A549 (cell line): ENCODE measurements around the gene TNRC18. TPM values are rescaled to one million over a fixed set of nuclear protein-coding genes. Genes with fewer than 3 reads are reported as not detected.

Experiments used
- ATAC-seq, 2 experiments: fragments of 200-7000 bp in 1 of 2; fragments of >200 bp in 1 of 2; cut with Nextera tagmentation in 1 of 2; cut with Tn5 transposase in 1 of 2; 3 replicates each; pipeline versions ENCODE4 v1.8.0 to v1.9.1; 2018 to 2020; ENCODE audit warnings: mild to moderate bottlenecking in 1 of 2, moderate library complexity in 1 of 2
- CTCF ChIA-PET: fragments of 300-600 bp; sonication (Branson Sonifier 250); formaldehyde crosslinking; extraction: SDS; loops from one replicate; lab custom pipeline; 2021; ENCODE audit warnings: antibody characterized with exemption, inconsistent platforms; lab: Yijun Ruan, JAX
- POLR2A ChIA-PET: fragments of 350-600 bp; formaldehyde crosslinking; extraction: SDS; loops from one replicate; lab custom pipeline; 2021; ENCODE audit warnings: antibody characterized with exemption, inconsistent platforms; lab: Yijun Ruan, JAX
- DNase-seq, 2 experiments: peaks; one replicate each; pipeline versions ENCODE4 v3.0.0 to v3.0.0-alpha.2; 2011 to 2016; ENCODE audit warnings: low read depth in 1 of 2, low spot score in 1 of 2
- FAIRE-seq: peaks from 2 replicates; lab custom pipeline; 2011; peaks lifted over from hg19 to GRCh38; lab: Jason Lieb, UNC
- H3K27ac ChIP-seq, 2 experiments: fragments of >200 bp; sonication (Bioruptor Twin); formaldehyde crosslinking; 3 replicates each; pipeline ENCODE4 v1.5.1; 2016 to 2017
- H3K4me1 ChIP-seq: fragments of >200 bp; sonication (Bioruptor Twin); formaldehyde crosslinking; 3 replicates; pipeline ENCODE4 v1.6.1; 2016
- H3K4me2 ChIP-seq: fragments of >200 bp; sonication (Bioruptor Twin); formaldehyde crosslinking; 3 replicates; pipeline ENCODE4 v1.6.1; 2016
- H3K4me3 ChIP-seq: fragments of >200 bp; sonication (Bioruptor Twin); formaldehyde crosslinking; 3 replicates; pipeline ENCODE4 v1.5.1; 2016
- H3K9me3 ChIP-seq: fragments of >200 bp; sonication (Bioruptor Twin); formaldehyde crosslinking; 3 replicates; pipeline ENCODE4 v1.6.1; 2016
- BHLHE40 ChIP-seq: IDR thresholded peaks from 2 replicates; pipeline ENCODE4 v1.6.1; 2012; ENCODE audit warnings: low read depth, low read length, inconsistent platforms
- CBX8 ChIP-seq: fragments of 200-600 bp; sonication (generic); IDR thresholded peaks from 2 replicates; pipeline ENCODE4 v1.6.1; 2016
- CEBPB ChIP-seq, 2 experiments: fragments of >200 bp in 1 of 2; sonication (Bioruptor Twin) in 1 of 2; formaldehyde crosslinking in 1 of 2; IDR thresholded peaks; 2 replicates each; pipeline ENCODE4 v1.6.1; 2012 to 2016
- CHD4 ChIP-seq: fragments of 200-600 bp; sonication (generic); IDR thresholded peaks from 2 replicates; pipeline ENCODE4 v1.6.1; 2016; ENCODE audit warnings: antibody characterized with exemption, mild to moderate bottlenecking, borderline replicate concordance
- EHF ChIP-seq: fragments of 250-450 bp; sonication (Bioruptor Pico); IDR thresholded peaks from 2 replicates; pipeline ENCODE4 v1.5.0; 2020; ENCODE audit warnings: mild to moderate bottlenecking
- ESRRA ChIP-seq: fragments of 150-350 bp; IDR thresholded peaks from 2 replicates; pipeline ENCODE4 v1.6.1; 2014; ENCODE audit warnings: mild to moderate bottlenecking, low read length, borderline replicate concordance
- FOXS1 ChIP-seq: fragments of 250-450 bp; sonication (Bioruptor Pico); IDR thresholded peaks from 2 replicates; pipeline ENCODE4 v1.5.0; 2020; ENCODE audit warnings: mild to moderate bottlenecking, moderate library complexity
- HDAC2 ChIP-seq: fragments of 200-600 bp; sonication (generic); IDR thresholded peaks from 2 replicates; pipeline ENCODE4 v1.6.1; 2016
- JUNB ChIP-seq: fragments of >200 bp; sonication (Bioruptor Twin); formaldehyde crosslinking; IDR thresholded peaks from 2 replicates; pipeline ENCODE4 v1.6.1; 2016
- KDM1A ChIP-seq: fragments of 200-600 bp; sonication (generic); IDR thresholded peaks from 2 replicates; pipeline ENCODE4 v1.6.1; 2016; ENCODE audit warnings: low read depth, mild to moderate bottlenecking
- NPAS2 ChIP-seq: fragments of 250-450 bp; sonication (Bioruptor Pico); IDR thresholded peaks from 2 replicates; pipeline ENCODE4 v1.8.0; 2022; ENCODE audit warnings: mild to moderate bottlenecking, moderate library complexity, borderline replicate concordance
- PHF8 ChIP-seq: fragments of 200-600 bp; sonication (generic); IDR thresholded peaks from 2 replicates; pipeline ENCODE4 v1.6.1; 2016; ENCODE audit warnings: low read depth, mild to moderate bottlenecking, antibody characterized with exemption, moderate library complexity, borderline replicate concordance
- RCOR1 ChIP-seq: fragments of 150-350 bp; IDR thresholded peaks from 2 replicates; pipeline ENCODE4 v1.6.1; 2014; ENCODE audit warnings: antibody characterized with exemption, low read length, low read depth
- RFX5 ChIP-seq: fragments of 450-650 bp; IDR thresholded peaks from 2 replicates; pipeline ENCODE4 v1.7.1; 2014; ENCODE audit warnings: antibody characterized with exemption, mild to moderate bottlenecking, moderate library complexity
- RNF2 ChIP-seq: fragments of 200-600 bp; sonication (generic); IDR thresholded peaks from 2 replicates; pipeline ENCODE4 v1.6.1; 2016; ENCODE audit warnings: low read depth, mild to moderate bottlenecking, antibody characterized with exemption, moderate library complexity, borderline replicate concordance
- ZFP36 ChIP-seq: fragments of 450-650 bp; IDR thresholded peaks from 2 replicates; pipeline ENCODE4 v1.6.1; 2014; ENCODE audit warnings: borderline replicate concordance; ENCODE audit not compliant: partially characterized antibody
- WGBS: methylation state at CpG from one replicate; pipeline ENCODE4 v1.1.6; 2017; ENCODE audit errors: missing lambda C conversion rate; 5-methylcytosine and 5-hydroxymethylcytosine counted together
- polyA plus RNA-seq, 4 experiments: library from polyadenylated mRNA; depleted of rRNA in 3 of 4; stranded (reverse); fragments of >200 nt; fragmentation: RNase III in 1 of 4; extraction: RNeasy Plus Mini Kit Qiagen cat#74134 plus additional on column Dnase treatment in 1 of 4; gene quantifications; 2 replicates in 3 of 4; 3 replicates in 1 of 4; pipeline ENCODE4 v1.2.3, GENCODE V29; 2011 to 2017
- TF ChIP-seq, protein P1 (sequence below): fragments of 250-450 bp; sonication (Bioruptor Pico); IDR thresholded peaks from 2 replicates; pipeline ENCODE4 v1.5.0; 2021; ENCODE audit warnings: mild to moderate bottlenecking, moderate library complexity, borderline replicate concordance
- TF ChIP-seq, protein P2 (sequence below): fragments of 250-450 bp; sonication (Bioruptor Pico); IDR thresholded peaks from 2 replicates; pipeline ENCODE4 v1.5.0; 2020; ENCODE audit warnings: low read depth, mild to moderate bottlenecking, moderate library complexity
- TF ChIP-seq, protein P3 (sequence below): IDR thresholded peaks from 2 replicates; pipeline ENCODE4 v1.6.1; 2012
- TF ChIP-seq, protein P4 (sequence below): IDR thresholded peaks from 2 replicates; pipeline ENCODE4 v1.6.1; 2012; ENCODE audit warnings: low read depth, borderline replicate concordance
- TF ChIP-seq, protein P5 (sequence below): fragments of 150-350 bp; IDR thresholded peaks from 2 replicates; pipeline ENCODE4 v1.6.1; 2014; ENCODE audit warnings: low read depth, mild to moderate bottlenecking, low read length
- TF ChIP-seq, protein P6 (sequence below): fragments of >200 bp; sonication (Bioruptor Twin); formaldehyde crosslinking; IDR thresholded peaks from 3 replicates; pipeline ENCODE4 v1.5.1; 2016

The TNRC18 gene
- polyA plus RNA-seq, 2 of the 4 experiments (the other 2 are of a cell fraction), result 15.5 to 39.9 TPM

DNA sequence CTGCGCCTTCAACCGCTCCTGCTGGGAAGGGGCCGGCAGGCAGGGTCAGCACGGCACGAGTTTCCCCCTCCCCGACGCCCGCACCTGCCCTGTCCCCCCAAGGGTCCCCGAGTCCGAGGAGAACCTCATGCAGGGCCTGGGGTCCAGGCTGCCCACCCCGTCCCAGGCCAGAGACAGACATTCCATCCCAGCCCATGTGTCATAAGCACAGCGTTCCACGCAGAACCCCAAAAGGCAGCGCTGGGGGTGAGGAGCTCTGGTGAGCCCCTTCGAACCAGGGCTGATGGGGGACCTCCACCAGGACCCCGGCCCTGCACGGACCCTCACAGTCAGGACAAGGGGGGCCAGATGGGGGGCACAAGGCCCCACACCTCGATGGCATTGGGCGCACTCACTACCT is 49.2 kb downstream of the TNRC18 start (continued):
- TF ChIP-seq, protein P1, sequence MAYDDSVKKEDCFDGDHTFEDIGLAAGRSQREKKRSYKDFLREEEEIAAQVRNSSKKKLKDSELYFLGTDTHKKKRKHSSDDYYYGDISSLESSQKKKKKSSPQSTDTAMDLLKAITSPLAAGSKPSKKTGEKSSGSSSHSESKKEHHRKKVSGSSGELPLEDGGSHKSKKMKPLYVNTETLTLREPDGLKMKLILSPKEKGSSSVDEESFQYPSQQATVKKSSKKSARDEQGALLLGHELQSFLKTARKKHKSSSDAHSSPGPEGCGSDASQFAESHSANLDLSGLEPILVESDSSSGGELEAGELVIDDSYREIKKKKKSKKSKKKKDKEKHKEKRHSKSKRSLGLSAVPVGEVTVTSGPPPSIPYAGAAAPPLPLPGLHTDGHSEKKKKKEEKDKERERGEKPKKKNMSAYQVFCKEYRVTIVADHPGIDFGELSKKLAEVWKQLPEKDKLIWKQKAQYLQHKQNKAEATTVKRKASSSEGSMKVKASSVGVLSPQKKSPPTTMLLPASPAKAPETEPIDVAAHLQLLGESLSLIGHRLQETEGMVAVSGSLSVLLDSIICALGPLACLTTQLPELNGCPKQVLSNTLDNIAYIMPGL (CRISPR knock-in tag), result no peak
- TF ChIP-seq, protein P2, sequence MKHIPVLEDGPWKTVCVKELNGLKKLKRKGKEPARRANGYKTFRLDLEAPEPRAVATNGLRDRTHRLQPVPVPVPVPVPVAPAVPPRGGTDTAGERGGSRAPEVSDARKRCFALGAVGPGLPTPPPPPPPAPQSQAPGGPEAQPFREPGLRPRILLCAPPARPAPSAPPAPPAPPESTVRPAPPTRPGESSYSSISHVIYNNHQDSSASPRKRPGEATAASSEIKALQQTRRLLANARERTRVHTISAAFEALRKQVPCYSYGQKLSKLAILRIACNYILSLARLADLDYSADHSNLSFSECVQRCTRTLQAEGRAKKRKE (CRISPR knock-in tag), result no peak
- TF ChIP-seq ZFP36, result no peak
- no peak for TF ChIP-seq RFX5
- TF ChIP-seq, protein P3, sequence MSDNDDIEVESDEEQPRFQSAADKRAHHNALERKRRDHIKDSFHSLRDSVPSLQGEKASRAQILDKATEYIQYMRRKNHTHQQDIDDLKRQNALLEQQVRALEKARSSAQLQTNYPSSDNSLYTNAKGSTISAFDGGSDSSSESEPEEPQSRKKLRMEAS, result no peak
- no peak for TF ChIP-seq PHF8
- TF ChIP-seq, protein P4, sequence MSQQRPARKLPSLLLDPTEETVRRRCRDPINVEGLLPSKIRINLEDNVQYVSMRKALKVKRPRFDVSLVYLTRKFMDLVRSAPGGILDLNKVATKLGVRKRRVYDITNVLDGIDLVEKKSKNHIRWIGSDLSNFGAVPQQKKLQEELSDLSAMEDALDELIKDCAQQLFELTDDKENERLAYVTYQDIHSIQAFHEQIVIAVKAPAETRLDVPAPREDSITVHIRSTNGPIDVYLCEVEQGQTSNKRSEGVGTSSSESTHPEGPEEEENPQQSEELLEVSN, result no peak
- no peak for TF ChIP-seq FOXS1 (CRISPR knock-in tag)
- no peak for TF ChIP-seq JUNB
- no peak for TF ChIP-seq NPAS2 (CRISPR knock-in tag)
- no peak for TF ChIP-seq RNF2

DNA sequence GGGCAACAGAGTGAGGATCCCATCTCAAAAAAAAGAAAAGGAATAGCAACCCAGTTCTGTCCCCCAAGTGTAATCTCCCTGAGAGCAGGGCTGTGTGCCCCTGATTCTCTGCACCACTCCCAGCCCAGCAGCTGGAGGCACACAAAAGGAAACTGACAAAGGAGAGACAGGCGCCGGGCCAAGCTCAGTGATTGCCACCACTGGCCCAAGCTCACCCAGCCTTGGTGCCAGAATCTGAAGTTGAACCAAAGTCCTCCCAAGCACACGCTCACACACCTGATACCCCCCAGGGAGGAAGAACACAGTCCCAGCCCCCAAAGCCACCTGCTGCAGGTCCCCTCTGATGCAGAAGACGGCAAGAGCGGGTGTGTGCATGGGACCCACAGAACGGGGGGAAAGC is 50.3 kb downstream of the TNRC18 start:
- WGBS, result 90% methylated on average over 6 of the region's 6 CpGs

DNA sequence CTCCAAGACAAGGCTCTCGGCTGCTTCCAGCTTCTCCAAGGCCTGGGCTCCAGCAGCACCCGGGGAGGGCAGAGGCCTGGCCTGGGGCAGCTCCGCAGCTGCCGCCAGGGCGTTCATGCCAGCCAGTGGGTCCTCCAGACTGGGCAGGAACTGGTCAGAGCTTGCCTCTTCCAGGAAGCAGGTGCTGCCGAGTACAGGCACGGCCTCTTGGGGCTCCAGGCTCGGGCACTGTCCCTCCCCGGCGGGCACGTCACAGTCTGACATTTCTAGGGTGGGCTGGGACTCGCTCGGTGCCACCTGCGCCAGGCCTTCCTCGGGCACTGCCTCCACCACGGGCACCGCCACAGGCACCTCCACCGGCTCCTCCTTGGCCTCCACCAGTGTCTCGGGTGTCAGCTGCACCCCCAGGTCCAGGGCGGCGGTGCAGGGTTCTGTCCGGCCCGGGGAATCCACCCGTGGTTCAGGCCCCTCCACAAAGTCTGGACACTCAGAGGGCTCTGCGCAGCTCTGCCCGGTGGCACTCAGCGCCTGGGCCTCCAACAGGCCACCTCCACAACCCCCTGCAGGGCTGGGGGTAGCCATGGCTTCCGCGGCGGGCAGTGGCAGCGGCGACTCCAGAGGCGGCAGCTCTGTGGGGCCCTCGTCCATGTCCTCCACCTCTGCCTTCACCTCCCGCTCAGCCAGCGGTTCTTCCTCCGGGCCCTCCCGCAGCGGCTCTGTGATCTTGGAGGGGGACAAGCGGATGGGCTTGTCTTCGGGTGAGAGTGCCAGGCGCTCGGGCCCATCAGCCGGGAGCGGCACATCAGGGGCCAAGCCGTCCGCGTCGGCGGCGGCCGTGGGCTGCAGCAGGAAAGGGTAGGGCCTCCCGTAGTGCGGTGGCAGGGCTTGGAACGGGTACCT is 52.9 kb downstream of the TNRC18 start:
- TF ChIP-seq CBX8 (no peak), ESRRA (no peak), KDM1A (no peak), BHLHE40 (no peak), HDAC2 (no peak), CEBPB (IDR thresholded peaks at IDR 0.05) (no peak), CHD4 (no peak), EHF (no peak)
- TF ChIP-seq, protein P5, sequence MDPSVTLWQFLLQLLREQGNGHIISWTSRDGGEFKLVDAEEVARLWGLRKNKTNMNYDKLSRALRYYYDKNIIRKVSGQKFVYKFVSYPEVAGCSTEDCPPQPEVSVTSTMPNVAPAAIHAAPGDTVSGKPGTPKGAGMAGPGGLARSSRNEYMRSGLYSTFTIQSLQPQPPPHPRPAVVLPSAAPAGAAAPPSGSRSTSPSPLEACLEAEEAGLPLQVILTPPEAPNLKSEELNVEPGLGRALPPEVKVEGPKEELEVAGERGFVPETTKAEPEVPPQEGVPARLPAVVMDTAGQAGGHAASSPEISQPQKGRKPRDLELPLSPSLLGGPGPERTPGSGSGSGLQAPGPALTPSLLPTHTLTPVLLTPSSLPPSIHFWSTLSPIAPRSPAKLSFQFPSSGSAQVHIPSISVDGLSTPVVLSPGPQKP, result no peak
- TF ChIP-seq, protein P6, sequence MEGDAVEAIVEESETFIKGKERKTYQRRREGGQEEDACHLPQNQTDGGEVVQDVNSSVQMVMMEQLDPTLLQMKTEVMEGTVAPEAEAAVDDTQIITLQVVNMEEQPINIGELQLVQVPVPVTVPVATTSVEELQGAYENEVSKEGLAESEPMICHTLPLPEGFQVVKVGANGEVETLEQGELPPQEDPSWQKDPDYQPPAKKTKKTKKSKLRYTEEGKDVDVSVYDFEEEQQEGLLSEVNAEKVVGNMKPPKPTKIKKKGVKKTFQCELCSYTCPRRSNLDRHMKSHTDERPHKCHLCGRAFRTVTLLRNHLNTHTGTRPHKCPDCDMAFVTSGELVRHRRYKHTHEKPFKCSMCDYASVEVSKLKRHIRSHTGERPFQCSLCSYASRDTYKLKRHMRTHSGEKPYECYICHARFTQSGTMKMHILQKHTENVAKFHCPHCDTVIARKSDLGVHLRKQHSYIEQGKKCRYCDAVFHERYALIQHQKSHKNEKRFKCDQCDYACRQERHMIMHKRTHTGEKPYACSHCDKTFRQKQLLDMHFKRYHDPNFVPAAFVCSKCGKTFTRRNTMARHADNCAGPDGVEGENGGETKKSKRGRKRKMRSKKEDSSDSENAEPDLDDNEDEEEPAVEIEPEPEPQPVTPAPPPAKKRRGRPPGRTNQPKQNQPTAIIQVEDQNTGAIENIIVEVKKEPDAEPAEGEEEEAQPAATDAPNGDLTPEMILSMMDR, result no peak
- TF ChIP-seq, protein P1 (CRISPR knock-in tag), result no peak
- no peak overlapping the region for H3K27ac ChIP-seq
- no peaks in the 10 kb centered on the region for H3K4me1 ChIP-seq
- WGBS, result 97% methylated on average over 44 of the region's 55 CpGs
- FAIRE-seq (no peak), ATAC-seq (no peak), DNase-seq (no peak)
- H3K4me2 ChIP-seq, result no peak overlapping the region
- H3K9me3 ChIP-seq, result no peaks in the 10 kb centered on the region
- CTCF ChIA-PET, result interaction anchor here (0.7 to 1.1 kb wide), 4 partner anchors 9 to 80 kb away, joined by 3 to 4 read pairs (median 4); no protein-coding TSS in a partner anchor
- POLR2A ChIA-PET, result interaction anchor here (0.5 kb wide), 1 partner anchor 55 kb away, joined by 3 read pairs; no protein-coding TSS in a partner anchor
- H3K4me3 ChIP-seq, result no peak overlapping the region

More for the DNA sequence above, 50.3 kb downstream of the TNRC18 start:
- H3K4me1 ChIP-seq, result no peaks in the 10 kb centered on the region
- H3K4me3 ChIP-seq, result no peak overlapping the region
- ATAC-seq (no peak), DNase-seq (no peak), FAIRE-seq (no peak)
- CTCF ChIA-PET, result interaction anchor here (0.7 to 2.2 kb wide), 4 partner anchors 9 to 122 kb away, joined by 3 to 11 read pairs (median 5); no protein-coding TSS in a partner anchor
- no peak for TF ChIP-seq RCOR1
- H3K4me2 ChIP-seq, result no peak overlapping the region
- POLR2A ChIA-PET, result no interaction called here
- H3K9me3 ChIP-seq, result no peaks in the 10 kb centered on the region
- no peak overlapping the region for H3K27ac ChIP-seq
